PC-9 (cell line): ENCODE data around the gene VANGL1.

Source experiments
- CTCF ChIP-seq: fragments of 200-600 bp; sonication (generic); conservative IDR thresholded peaks from 2 replicates; pipeline ENCODE4 v1.6.1; 2017; ENCODE audit warnings: mixed run types, antibody characterized with exemption, mild to moderate bottlenecking, moderate library complexity
- EZH2 ChIP-seq: fragments of 200-600 bp; sonication (generic); IDR thresholded peaks from 2 replicates; pipeline ENCODE4 v1.8.0; 2017; ENCODE audit warnings: antibody characterized with exemption, low read depth

DNA sequence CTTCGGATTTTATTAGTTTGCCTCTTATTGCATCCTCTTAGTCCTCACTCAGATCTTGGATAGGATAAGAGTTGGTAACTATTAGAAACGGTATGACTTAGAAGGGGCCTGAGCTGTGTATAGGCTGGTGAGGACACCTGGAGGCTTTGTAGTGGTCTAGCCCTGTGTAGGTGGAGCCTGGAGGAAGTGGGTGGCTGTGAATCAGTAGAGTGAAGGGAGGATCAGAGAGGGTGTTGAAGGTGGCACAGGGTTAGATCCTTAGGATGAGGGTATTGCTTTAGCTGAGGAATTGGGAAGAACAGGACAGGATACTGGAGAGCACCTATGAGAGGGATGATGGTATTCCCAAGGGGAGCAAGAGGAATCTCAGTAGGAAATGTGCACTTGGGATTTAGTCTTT lies 5.7 kb downstream of the VANGL1 start:
- TF ChIP-seq CTCF: no peak
- TF ChIP-seq EZH2: no peak
